Renal cortical epithelial cell (primary cell): Measurements from ENCODE around the gene CLEC3B. TPM values are rescaled to one million over a fixed set of nuclear protein-coding genes. Genes with fewer than 3 reads are reported as not detected.
"Not testable (repeated sequence)": the region's sequence is repeated elsewhere in the genome, so short reads cannot be mapped to it uniquely, and the experiment has no call there.

Experiments
- DNase-seq: peaks from one replicate; pipeline ENCODE4 v3.0.0-alpha.2; 2011; ENCODE audit warnings: low read depth
- total RNA-seq: library from RNA; depleted of rRNA; stranded (reverse); fragments of >200 nt; gene quantifications from 2 replicates; pipeline ENCODE4 v1.2.3, GENCODE V29; 2014

CLEC3B gene
- total RNA-seq, 1 donor from 2014 or later = 0.55 TPM

GRCh38 chr3:45035441-45036301 is 9.6 kb downstream of the CLEC3B start:
- DNase-seq = no peak

GRCh38 chr3:45037720-45038455 is 11.8 kb downstream of the CLEC3B start:
- DNase-seq = peak; percentile 90

- peak; percentile 33 for DNase-seq
These were observed 15.6 kb downstream of the CLEC3B start for GRCh38 chr3:45041666-45042065.

- DNase-seq = no peak
These were observed 16.1 kb downstream of the CLEC3B start for GRCh38 chr3:45042162-45042561.

- peak; percentile 79 for DNase-seq
These were observed 17.7 kb downstream of the CLEC3B start for GRCh38 chr3:45043728-45044299.

- no peak for DNase-seq
These were observed 22.1 kb downstream of the CLEC3B start for GRCh38 chr3:45048244-45048643.

GRCh38 chr3:45049807-45050206 is 23.7 kb downstream of the CLEC3B start:
- DNase-seq = no peak

GRCh38 chr3:45051685-45052084 is 25.6 kb downstream of the CLEC3B start:
- DNase-seq = no peak

GRCh38 chr3:45053805-45054195 is 27.7 kb downstream of the CLEC3B start:
- DNase-seq = not testable (repeated sequence)

- peak; percentile 72 for DNase-seq
These were observed 28.2 kb downstream of the CLEC3B start for GRCh38 chr3:45054196-45054857.

GRCh38 chr3:45055032-45055410 is 28.9 kb downstream of the CLEC3B start:
- DNase-seq = peak; percentile 84

- peak; percentile 77 for DNase-seq
These were observed 29.5 kb downstream of the CLEC3B start for GRCh38 chr3:45055411-45056143.

GRCh38 chr3:45056608-45057301 is 30.7 kb downstream of the CLEC3B start:
- peak; percentile 52 for DNase-seq

GRCh38 chr3:45057557-45057956 is 31.5 kb downstream of the CLEC3B start:
- DNase-seq = peak; percentile 26

GRCh38 chr3:45059132-45059531 is 33.0 kb downstream of the CLEC3B start:
- DNase-seq = no peak

GRCh38 chr3:45060165-45060892 is 34.2 kb downstream of the CLEC3B start:
- DNase-seq = no peak

- DNase-seq = no peak
These were observed 36.6 kb downstream of the CLEC3B start for GRCh38 chr3:45062697-45063070.

- peak; percentile 61 for DNase-seq
These were observed 38.6 kb downstream of the CLEC3B start for GRCh38 chr3:45064512-45065372.

GRCh38 chr3:45065373-45065720 is 39.2 kb downstream of the CLEC3B start:
- no peak for DNase-seq
